Measurements from ENCODE around the gene EPS8L2. TPM values are rescaled to one million over a fixed set of nuclear protein-coding genes. Genes with fewer than 3 reads are reported as not detected.

The EPS8L2 gene
- total and polyA plus RNA-seq, 2 of the 13 experiments (the other 11 are each of a cell fraction or from before 2014, with no cell fraction given) = 89.3 to 416 TPM

DNA sequence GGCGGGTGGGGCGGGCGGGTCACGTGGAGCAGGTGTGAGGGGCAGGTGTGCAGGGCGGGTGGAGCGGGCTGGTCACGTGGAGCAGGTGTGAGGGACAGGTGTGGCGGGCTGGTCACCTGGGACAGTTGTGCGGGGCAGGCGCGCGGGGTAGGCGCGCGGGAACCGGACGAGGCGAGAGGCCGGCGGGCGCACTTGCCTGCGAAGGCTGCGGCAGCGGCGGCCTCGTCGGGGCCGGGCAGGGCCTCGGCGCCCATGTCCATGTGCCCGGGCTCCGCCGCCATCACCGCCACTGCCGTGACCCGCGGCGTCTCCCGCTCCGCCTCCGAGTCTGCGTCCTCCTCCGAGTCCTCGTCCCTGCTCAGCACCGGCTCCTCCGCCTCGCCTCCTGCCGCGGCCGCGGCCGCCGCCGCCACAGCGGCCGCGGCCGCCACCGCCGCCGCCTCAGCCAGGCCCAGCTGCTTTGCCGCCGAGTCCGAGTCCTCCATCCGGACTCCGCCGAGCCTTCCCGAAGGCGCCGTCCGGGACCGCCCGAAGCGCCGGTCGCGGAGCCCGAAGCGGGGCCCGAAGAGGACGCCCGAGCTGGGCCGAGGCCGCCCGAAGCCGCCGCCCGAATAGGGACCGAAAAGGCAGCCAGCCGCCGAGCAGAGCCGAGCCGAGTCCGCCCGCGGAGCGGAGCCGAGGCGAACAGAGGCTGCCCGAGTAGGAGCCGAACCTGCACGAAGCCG is 11.3 kb upstream of the EPS8L2 start, which contains the start of gene DEAF1 (continued):
- TF ChIP-seq YY1 (IDR thresholded peaks at IDR 0.05; ENCODE audit: insufficient read depth, insufficient replicate concordance, low read depth, low read length) (peak; percentile 73), RAD21 (CRISPR knock-in tag; IDR thresholded peaks at IDR 0.05) (peak; percentile 57), SP2 (CRISPR knock-in tag; IDR thresholded peaks at IDR 0.05) (0 out of 2 replicates have a peak, but pooled peaks have one; percentile 19), ZEB1 (IDR thresholded peaks at IDR 0.05; ENCODE audit: insufficient replicate concordance, low read depth) (peak; percentile 20), EEA1 (CRISPR knock-in tag; IDR thresholded peaks at IDR 0.05; ENCODE audit: borderline replicate concordance) (0 out of 2 replicates have a peak, but pooled peaks have one; percentile 60), ZNF383 (CRISPR knock-in tag; IDR thresholded peaks at IDR 0.05; ENCODE audit: borderline replicate concordance) (0 out of 2 replicates have a peak, but pooled peaks have one; percentile 24), ZNF737 (CRISPR knock-in tag; IDR thresholded peaks at IDR 0.05; ENCODE audit: borderline replicate concordance) (no peak), ZNF225 (CRISPR knock-in tag; IDR thresholded peaks at IDR 0.05) (no peak), ZNF720 (CRISPR knock-in tag; IDR thresholded peaks at IDR 0.05) (no peak), KDM3A (CRISPR knock-in tag; IDR thresholded peaks at IDR 0.05; ENCODE audit: low read depth) (no peak), KDM5B (CRISPR knock-in tag; IDR thresholded peaks at IDR 0.05; ENCODE audit: borderline replicate concordance) (peak; percentile 70; the same call in 1 of the 2 replicates), SALL1 (CRISPR knock-in tag; IDR thresholded peaks at IDR 0.05) (peak; percentile 68), ZNF263 (CRISPR knock-in tag; IDR thresholded peaks at IDR 0.05) (no peak; the same call in 1 of the 2 replicates), CEBPG (CRISPR knock-in tag; IDR thresholded peaks at IDR 0.05) (no peak), ZNF431 (CRISPR knock-in tag; IDR thresholded peaks at IDR 0.05; ENCODE audit: borderline replicate concordance, low read depth) (no peak), ZNF629 (CRISPR knock-in tag; conservative IDR thresholded peaks at IDR 0.05) (no peak)
- TF ChIP-seq, protein P1, sequence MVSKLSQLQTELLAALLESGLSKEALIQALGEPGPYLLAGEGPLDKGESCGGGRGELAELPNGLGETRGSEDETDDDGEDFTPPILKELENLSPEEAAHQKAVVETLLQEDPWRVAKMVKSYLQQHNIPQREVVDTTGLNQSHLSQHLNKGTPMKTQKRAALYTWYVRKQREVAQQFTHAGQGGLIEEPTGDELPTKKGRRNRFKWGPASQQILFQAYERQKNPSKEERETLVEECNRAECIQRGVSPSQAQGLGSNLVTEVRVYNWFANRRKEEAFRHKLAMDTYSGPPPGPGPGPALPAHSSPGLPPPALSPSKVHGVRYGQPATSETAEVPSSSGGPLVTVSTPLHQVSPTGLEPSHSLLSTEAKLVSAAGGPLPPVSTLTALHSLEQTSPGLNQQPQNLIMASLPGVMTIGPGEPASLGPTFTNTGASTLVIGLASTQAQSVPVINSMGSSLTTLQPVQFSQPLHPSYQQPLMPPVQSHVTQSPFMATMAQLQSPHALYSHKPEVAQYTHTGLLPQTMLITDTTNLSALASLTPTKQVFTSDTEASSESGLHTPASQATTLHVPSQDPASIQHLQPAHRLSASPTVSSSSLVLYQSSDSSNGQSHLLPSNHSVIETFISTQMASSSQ (IDR thresholded peaks at IDR 0.05; ENCODE audit: low read depth) = no peak
- TF ChIP-seq, protein P1 (CRISPR knock-in tag; IDR thresholded peaks at IDR 0.05; ENCODE audit: borderline replicate concordance) = no peak
- TF ChIP-seq, protein P2, sequence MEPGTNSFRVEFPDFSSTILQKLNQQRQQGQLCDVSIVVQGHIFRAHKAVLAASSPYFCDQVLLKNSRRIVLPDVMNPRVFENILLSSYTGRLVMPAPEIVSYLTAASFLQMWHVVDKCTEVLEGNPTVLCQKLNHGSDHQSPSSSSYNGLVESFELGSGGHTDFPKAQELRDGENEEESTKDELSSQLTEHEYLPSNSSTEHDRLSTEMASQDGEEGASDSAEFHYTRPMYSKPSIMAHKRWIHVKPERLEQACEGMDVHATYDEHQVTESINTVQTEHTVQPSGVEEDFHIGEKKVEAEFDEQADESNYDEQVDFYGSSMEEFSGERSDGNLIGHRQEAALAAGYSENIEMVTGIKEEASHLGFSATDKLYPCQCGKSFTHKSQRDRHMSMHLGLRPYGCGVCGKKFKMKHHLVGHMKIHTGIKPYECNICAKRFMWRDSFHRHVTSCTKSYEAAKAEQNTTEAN (CRISPR knock-in tag; conservative IDR thresholded peaks at IDR 0.05) = peak; percentile 75
- TF ChIP-seq, protein P3, sequence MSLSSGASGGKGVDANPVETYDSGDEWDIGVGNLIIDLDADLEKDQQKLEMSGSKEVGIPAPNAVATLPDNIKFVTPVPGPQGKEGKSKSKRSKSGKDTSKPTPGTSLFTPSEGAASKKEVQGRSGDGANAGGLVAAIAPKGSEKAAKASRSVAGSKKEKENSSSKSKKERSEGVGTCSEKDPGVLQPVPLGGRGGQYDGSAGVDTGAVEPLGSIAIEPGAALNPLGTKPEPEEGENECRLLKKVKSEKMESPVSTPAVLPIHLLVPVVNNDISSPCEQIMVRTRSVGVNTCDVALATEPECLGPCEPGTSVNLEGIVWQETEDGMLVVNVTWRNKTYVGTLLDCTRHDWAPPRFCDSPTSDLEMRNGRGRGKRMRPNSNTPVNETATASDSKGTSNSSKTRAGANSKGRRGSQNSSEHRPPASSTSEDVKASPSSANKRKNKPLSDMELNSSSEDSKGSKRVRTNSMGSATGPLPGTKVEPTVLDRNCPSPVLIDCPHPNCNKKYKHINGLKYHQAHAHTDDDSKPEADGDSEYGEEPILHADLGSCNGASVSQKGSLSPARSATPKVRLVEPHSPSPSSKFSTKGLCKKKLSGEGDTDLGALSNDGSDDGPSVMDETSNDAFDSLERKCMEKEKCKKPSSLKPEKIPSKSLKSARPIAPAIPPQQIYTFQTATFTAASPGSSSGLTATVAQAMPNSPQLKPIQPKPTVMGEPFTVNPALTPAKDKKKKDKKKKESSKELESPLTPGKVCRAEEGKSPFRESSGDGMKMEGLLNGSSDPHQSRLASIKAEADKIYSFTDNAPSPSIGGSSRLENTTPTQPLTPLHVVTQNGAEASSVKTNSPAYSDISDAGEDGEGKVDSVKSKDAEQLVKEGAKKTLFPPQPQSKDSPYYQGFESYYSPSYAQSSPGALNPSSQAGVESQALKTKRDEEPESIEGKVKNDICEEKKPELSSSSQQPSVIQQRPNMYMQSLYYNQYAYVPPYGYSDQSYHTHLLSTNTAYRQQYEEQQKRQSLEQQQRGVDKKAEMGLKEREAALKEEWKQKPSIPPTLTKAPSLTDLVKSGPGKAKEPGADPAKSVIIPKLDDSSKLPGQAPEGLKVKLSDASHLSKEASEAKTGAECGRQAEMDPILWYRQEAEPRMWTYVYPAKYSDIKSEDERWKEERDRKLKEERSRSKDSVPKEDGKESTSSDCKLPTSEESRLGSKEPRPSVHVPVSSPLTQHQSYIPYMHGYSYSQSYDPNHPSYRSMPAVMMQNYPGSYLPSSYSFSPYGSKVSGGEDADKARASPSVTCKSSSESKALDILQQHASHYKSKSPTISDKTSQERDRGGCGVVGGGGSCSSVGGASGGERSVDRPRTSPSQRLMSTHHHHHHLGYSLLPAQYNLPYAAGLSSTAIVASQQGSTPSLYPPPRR (CRISPR knock-in tag; IDR thresholded peaks at IDR 0.05; ENCODE audit: borderline replicate concordance) = no peak

Measured in HepG2 (cell line).